Renal cortex interstitium (tissue), 11 donors: ENCODE results near the gene CYSTM1. TPM values are rescaled to one million over a fixed set of nuclear protein-coding genes. Genes with fewer than 3 reads are reported as not detected.

Source experiments
- DNase-seq, 11 donors: peaks; one replicate each; pipeline ENCODE4 v3.0.0-alpha.2; 2013; ENCODE audit warnings: low read depth in 9 of 11, low spot score in 4 of 11; ENCODE audit errors: extremely low read depth in 1 of 11
- polyA plus RNA-seq, 3 donors: library from polyadenylated mRNA; unstranded; fragments of 120-200 nt; gene quantifications; one replicate each; pipeline ENCODE4 v1.2.1, GENCODE V29; 2013; ENCODE audit not compliant: insufficient read length in 3 of 3

The CYSTM1 gene
- polyA plus RNA-seq, 3 donors, result 51.3 to 89.7 (median 63.8) TPM

GRCh38 chr5:140261403-140262171 is 86.6 kb downstream of the CYSTM1 start:
- peak in 1 of 11 donors; percentile 38 for DNase-seq

- DNase-seq, result no peak
These were observed 87.2 kb downstream of the CYSTM1 start for GRCh38 chr5:140262221-140262620.

- DNase-seq, result no peak
These were observed 87.9 kb downstream of the CYSTM1 start for GRCh38 chr5:140262839-140263238.

GRCh38 chr5:140265845-140266244 is 90.9 kb downstream of the CYSTM1 start:
- DNase-seq, result no peak

GRCh38 chr5:140266471-140267200 is 91.6 kb downstream of the CYSTM1 start:
- DNase-seq, result no peak

GRCh38 chr5:140267201-140267540 is 92.2 kb downstream of the CYSTM1 start:
- no peak for DNase-seq

GRCh38 chr5:140267559-140268018 is 92.6 kb downstream of the CYSTM1 start:
- DNase-seq, result no peak

- no peak for DNase-seq
These were observed 95.0 kb downstream of the CYSTM1 start for GRCh38 chr5:140270008-140270407.

GRCh38 chr5:140273401-140273877 is 98.5 kb downstream of the CYSTM1 start:
- no peak for DNase-seq

GRCh38 chr5:140275837-140276236 is 100.8 kb downstream of the CYSTM1 start:
- DNase-seq, result no peak

GRCh38 chr5:140282266-140282665 is 107.3 kb downstream of the CYSTM1 start:
- DNase-seq, result no peak

GRCh38 chr5:140284013-140284412 is 109.0 kb downstream of the CYSTM1 start:
- no peak for DNase-seq

GRCh38 chr5:140286424-140286823 is 111.4 kb downstream of the CYSTM1 start:
- no peak for DNase-seq

- no peak for DNase-seq
These were observed 113.0 kb downstream of the CYSTM1 start for GRCh38 chr5:140287801-140288521.

- DNase-seq, result no peak
These were observed 117.4 kb downstream of the CYSTM1 start for GRCh38 chr5:140292212-140293036.
